Loucy (cell line): ENCODE results near the gene KLHL40.

Experiments used
- H2AFZ ChIP-seq: fragments of 200-600 bp; sonication (generic); 2 replicates; pipeline ENCODE4 v1.6.0; 2016; ENCODE audit warnings: antibody characterized with exemption, mild to moderate bottlenecking, low read length, moderate library complexity
- H3F3A ChIP-seq: fragments of 200-600 bp; 2 replicates; pipeline ENCODE4 v1.6.0; 2016; ENCODE audit warnings: antibody characterized with exemption, low read depth, mild to moderate bottlenecking
- H3K27me3 ChIP-seq: fragments of 200-600 bp; sonication (generic); 2 replicates; pipeline ENCODE4 v1.6.1; 2014; ENCODE audit warnings: low read length, mild to moderate bottlenecking; ENCODE audit not compliant: insufficient read depth, poor library complexity, severe bottlenecking
- H3K36me3 ChIP-seq: fragments of 200-600 bp; sonication (generic); 2 replicates; pipeline ENCODE4 v1.6.1; 2016; ENCODE audit warnings: low read length; ENCODE audit not compliant: insufficient read depth
- H3K4me1 ChIP-seq: fragments of 200-600 bp; sonication (generic); 2 replicates; pipeline ENCODE4 v1.5.1; 2014; ENCODE audit warnings: low read length, mild to moderate bottlenecking; ENCODE audit not compliant: insufficient read depth, poor library complexity, severe bottlenecking
- H3K4me2 ChIP-seq: fragments of 200-600 bp; sonication (generic); 2 replicates; pipeline ENCODE4 v1.6.0; 2014; ENCODE audit warnings: antibody characterized with exemption, low read length, low read depth, mild to moderate bottlenecking; ENCODE audit not compliant: poor library complexity, severe bottlenecking
- H3K4me3 ChIP-seq: fragments of 200-600 bp; sonication (generic); 2 replicates; pipeline ENCODE4 v1.5.1; 2014; ENCODE audit warnings: low read length, mild to moderate bottlenecking, mixed read lengths; ENCODE audit not compliant: poor library complexity, severe bottlenecking
- H3K79me2 ChIP-seq: fragments of 200-600 bp; sonication (generic); 2 replicates; pipeline ENCODE4 v1.6.1; 2014; ENCODE audit warnings: low read length; ENCODE audit not compliant: insufficient read depth
- H3K9ac ChIP-seq: fragments of 200-600 bp; sonication (generic); 2 replicates; pipeline ENCODE4 v1.6.0; 2014; ENCODE audit warnings: mild to moderate bottlenecking, low read depth, low read length, moderate library complexity; ENCODE audit not compliant: poor library complexity, severe bottlenecking
- H3K9me2 ChIP-seq: fragments of 200-600 bp; sonication (generic); replicated peaks from 2 replicates; pipeline ENCODE4 v1.6.1; 2016; ENCODE audit warnings: low read depth, low read length, mixed read lengths
- H3K9me3 ChIP-seq: fragments of 200-600 bp; sonication (generic); 2 replicates; pipeline ENCODE4 v1.6.1; 2014; ENCODE audit warnings: mild to moderate bottlenecking, antibody characterized with exemption, low read length, low read depth; ENCODE audit not compliant: insufficient read depth
- H4K20me1 ChIP-seq: fragments of 200-600 bp; sonication (generic); 2 replicates; pipeline ENCODE4 v1.6.0; 2014; ENCODE audit warnings: antibody characterized with exemption, low read length, mild to moderate bottlenecking; ENCODE audit not compliant: insufficient read depth, poor library complexity, severe bottlenecking
- EZH2phosphoT487 ChIP-seq: fragments of 200-600 bp; IDR thresholded peaks from 2 replicates; pipeline ENCODE4 v1.6.1; 2018; ENCODE audit warnings: antibody characterized with exemption, mild to moderate bottlenecking, moderate library complexity, borderline replicate concordance
- TF ChIP-seq, protein P1 (sequence below): fragments of 200-600 bp; sonication (generic); conservative IDR thresholded peaks from 2 replicates; pipeline ENCODE4 v1.5.1; 2014; ENCODE audit warnings: mild to moderate bottlenecking, antibody characterized with exemption, low read length

Gene KLHL40

DNA sequence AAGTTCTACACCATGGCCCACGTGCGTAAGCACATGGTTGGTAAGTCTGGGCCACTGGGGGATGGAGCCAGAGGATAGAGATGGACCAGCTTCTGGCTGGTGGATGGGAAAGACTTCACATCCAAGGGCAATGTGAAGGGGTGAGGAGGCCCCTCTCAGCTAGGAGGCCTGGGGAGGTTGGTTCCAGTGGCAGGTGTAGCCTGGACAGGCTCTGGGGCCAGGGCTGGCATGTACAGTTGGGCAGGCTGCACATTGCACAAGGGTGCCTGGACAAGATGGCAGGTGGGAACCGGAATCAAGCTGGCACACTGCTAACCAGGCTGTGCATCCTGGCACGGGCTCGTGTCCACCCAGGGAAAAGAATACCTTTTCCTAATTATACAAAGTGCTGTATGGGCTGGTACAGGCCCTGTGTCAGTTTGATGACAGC is 23.7 kb upstream of the KLHL40 start:
- Histone ChIP-seq H3K9ac (no peak overlapping the region), H3K4me3 (no peak overlapping the region), H4K20me1 (no peaks in the 10 kb centered on the region), H3K9me3 (no peaks in the 10 kb centered on the region), H3K9me2 (no peaks in the 10 kb centered on the region), H2AFZ (no peak overlapping the region), H3K4me2 (no peak overlapping the region), H3K4me1 (no peaks in the 10 kb centered on the region), H3K36me3 (no peaks in the 10 kb centered on the region), H3F3A (no peaks in the 10 kb centered on the region), H3K27me3 (no peaks in the 10 kb centered on the region), H3K79me2 (no peaks in the 10 kb centered on the region)
- TF ChIP-seq EZH2phosphoT487: no peak
- TF ChIP-seq, protein P1, sequence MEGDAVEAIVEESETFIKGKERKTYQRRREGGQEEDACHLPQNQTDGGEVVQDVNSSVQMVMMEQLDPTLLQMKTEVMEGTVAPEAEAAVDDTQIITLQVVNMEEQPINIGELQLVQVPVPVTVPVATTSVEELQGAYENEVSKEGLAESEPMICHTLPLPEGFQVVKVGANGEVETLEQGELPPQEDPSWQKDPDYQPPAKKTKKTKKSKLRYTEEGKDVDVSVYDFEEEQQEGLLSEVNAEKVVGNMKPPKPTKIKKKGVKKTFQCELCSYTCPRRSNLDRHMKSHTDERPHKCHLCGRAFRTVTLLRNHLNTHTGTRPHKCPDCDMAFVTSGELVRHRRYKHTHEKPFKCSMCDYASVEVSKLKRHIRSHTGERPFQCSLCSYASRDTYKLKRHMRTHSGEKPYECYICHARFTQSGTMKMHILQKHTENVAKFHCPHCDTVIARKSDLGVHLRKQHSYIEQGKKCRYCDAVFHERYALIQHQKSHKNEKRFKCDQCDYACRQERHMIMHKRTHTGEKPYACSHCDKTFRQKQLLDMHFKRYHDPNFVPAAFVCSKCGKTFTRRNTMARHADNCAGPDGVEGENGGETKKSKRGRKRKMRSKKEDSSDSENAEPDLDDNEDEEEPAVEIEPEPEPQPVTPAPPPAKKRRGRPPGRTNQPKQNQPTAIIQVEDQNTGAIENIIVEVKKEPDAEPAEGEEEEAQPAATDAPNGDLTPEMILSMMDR: no peak

DNA sequence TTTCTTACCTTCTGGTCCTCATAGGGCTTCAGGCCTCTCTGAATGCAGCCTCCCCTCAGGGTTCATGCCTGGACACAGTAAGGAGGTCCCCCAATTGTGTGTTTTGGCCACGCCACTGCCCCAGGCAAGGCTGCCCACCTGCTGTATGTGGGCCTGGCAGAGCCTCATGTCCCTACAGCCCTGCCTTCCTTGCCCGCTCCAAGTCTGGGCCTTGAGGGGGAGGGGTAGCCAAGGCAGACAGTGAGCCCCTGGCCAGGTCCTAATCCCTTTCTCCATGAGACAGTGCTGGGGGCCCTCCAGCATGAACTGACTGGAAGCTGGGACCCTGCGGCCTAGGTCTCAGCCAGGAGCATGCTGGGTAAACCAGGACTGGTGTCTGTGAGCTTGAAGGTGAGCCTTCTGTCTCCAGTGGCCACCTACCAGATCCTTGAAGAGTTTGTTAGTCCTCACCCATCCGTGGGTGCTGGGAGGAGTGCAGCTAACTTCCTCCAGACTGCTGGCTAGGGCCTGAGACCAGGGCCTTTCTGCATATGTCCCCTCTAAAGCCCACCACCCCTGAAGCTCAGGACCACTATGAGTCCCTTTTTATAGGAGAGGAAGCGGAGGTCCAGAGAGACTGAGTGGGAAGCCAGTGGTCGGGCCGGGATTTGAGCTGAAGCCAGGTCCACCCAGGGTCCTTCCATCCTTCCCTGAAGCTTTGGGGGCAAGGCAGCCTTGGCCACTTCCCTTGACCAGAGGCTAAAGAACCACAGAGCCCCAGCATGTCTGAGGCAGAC is 23.1 kb upstream of the KLHL40 start:
- H3K27me3 ChIP-seq: no peaks in the 10 kb centered on the region
- no peaks in the 10 kb centered on the region for H3K9me3 ChIP-seq
- H3F3A ChIP-seq: no peaks in the 10 kb centered on the region
- H3K4me3 ChIP-seq: no peak overlapping the region
- no peak overlapping the region for H3K4me2 ChIP-seq
- no peak for TF ChIP-seq EZH2phosphoT487
- TF ChIP-seq, protein P1: no peak
- no peaks in the 10 kb centered on the region for H4K20me1 ChIP-seq
- no peaks in the 10 kb centered on the region for H3K9me2 ChIP-seq
- no peaks in the 10 kb centered on the region for H3K79me2 ChIP-seq
- H3K9ac ChIP-seq: no peak overlapping the region
- no peak overlapping the region for H2AFZ ChIP-seq
- H3K4me1 ChIP-seq: no peaks in the 10 kb centered on the region
- H3K36me3 ChIP-seq: no peaks in the 10 kb centered on the region

DNA sequence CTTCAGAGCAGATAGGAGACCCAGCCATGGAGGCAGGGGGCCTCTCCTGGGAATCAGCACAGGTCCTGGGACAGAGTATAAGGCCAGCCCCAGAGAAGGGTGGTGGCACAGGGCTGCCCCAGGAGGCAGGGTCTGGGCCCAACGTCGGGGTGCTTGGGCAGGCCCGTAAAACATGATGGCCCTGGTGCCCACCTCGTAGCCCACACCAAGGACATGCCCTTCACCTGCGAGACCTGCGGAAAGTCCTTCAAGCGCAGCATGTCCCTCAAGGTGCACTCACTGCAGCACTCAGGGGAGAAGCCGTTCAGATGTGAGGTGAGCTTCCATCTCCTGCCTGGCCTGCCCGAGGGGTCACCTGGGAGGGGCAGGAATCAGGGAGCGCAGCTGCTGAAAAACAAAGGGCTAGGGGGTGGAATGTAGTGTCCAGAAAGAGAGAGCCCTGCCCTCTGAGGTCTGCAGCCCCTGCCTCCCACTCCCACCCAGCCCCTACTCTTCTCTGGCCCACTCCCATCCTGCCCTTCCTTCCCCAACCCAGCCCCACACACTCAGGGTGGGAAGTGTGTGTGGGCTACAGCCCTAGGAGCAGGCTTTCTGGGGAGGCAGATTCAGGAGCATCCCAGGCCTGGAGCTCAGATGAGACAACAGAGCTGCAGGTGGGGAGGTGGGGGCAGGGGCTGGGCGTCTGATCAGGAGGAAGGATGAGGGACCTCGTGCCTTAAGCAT is 22.4 kb upstream of the KLHL40 start:
- H3F3A ChIP-seq: no peaks in the 10 kb centered on the region
- H3K79me2 ChIP-seq: no peaks in the 10 kb centered on the region
- H2AFZ ChIP-seq: no peak overlapping the region
- no peaks in the 10 kb centered on the region for H3K36me3 ChIP-seq
- no peaks in the 10 kb centered on the region for H3K9me2 ChIP-seq
- no peak overlapping the region for H3K9ac ChIP-seq
- TF ChIP-seq, protein P1: no peak
- TF ChIP-seq EZH2phosphoT487: no peak
- H3K4me2 ChIP-seq: no peak overlapping the region
- H3K4me1 ChIP-seq: no peaks in the 10 kb centered on the region
- H3K27me3 ChIP-seq: no peaks in the 10 kb centered on the region
- no peak overlapping the region for H3K4me3 ChIP-seq
- H4K20me1 ChIP-seq: no peaks in the 10 kb centered on the region
- no peaks in the 10 kb centered on the region for H3K9me3 ChIP-seq
